H9 (cell line): ENCODE data around the gene EFCAB14. TPM values are rescaled to one million over a fixed set of nuclear protein-coding genes. Genes with fewer than 3 reads are reported as not detected.

Experiments
- DNase-seq: peaks from one replicate; pipeline ENCODE4 v3.0.0-alpha.2; 2017
- H2AFZ ChIP-seq: one replicate; pipeline ENCODE4 v1.6.1; 2013; ENCODE audit warnings: mild to moderate bottlenecking, low read length, control low read depth, moderate library complexity
- H2AK5ac ChIP-seq: 2 replicates; pipeline ENCODE4 v1.6.1; 2013; ENCODE audit warnings: low read length, control low read depth, mixed read lengths; ENCODE audit not compliant: insufficient read length
- H2BK120ac ChIP-seq: one replicate; pipeline ENCODE4 v1.6.1; 2013; ENCODE audit warnings: low read depth, mild to moderate bottlenecking, low read length, control low read depth, inconsistent platforms; ENCODE audit not compliant: poor library complexity, severe bottlenecking
- H2BK12ac ChIP-seq: 2 replicates; pipeline ENCODE4 v1.6.1; 2013; ENCODE audit warnings: low read length, control low read depth, mixed read lengths, low read depth; ENCODE audit not compliant: insufficient read length
- H2BK15ac ChIP-seq: 2 replicates; pipeline ENCODE4 v1.6.1; 2013; ENCODE audit warnings: low read depth, low read length, control low read depth
- H2BK20ac ChIP-seq: one replicate; pipeline ENCODE4 v1.6.1; 2013; ENCODE audit warnings: low read depth, mild to moderate bottlenecking, low read length, control low read depth, inconsistent platforms; ENCODE audit not compliant: poor library complexity, severe bottlenecking
- H2BK5ac ChIP-seq: 2 replicates; pipeline ENCODE4 v1.6.1; 2013; ENCODE audit warnings: low read length, control low read depth, mixed read lengths; ENCODE audit not compliant: insufficient read length
- H3K14ac ChIP-seq: 2 replicates; pipeline ENCODE4 v1.6.1; 2013; ENCODE audit warnings: low read length, control low read depth; ENCODE audit not compliant: insufficient read depth
- H3K18ac ChIP-seq: 2 replicates; pipeline ENCODE4 v1.6.1; 2013; ENCODE audit warnings: low read depth, mild to moderate bottlenecking, mixed read lengths, low read length, control low read depth; ENCODE audit not compliant: insufficient read length
- H3K23ac ChIP-seq: 2 replicates; pipeline ENCODE4 v1.6.1; 2013; ENCODE audit warnings: low read length, control low read depth, mixed read lengths, low read depth; ENCODE audit not compliant: insufficient read length
- H3K23me2 ChIP-seq: 2 replicates; pipeline ENCODE4 v1.6.1; 2013; ENCODE audit warnings: low read depth, mild to moderate bottlenecking, mixed read lengths, low read length, control low read depth; ENCODE audit not compliant: insufficient read length, poor library complexity, severe bottlenecking
- H3K27ac ChIP-seq: 2 replicates; pipeline ENCODE4 v1.5.1; 2013; ENCODE audit warnings: low read length, control low read depth, mixed read lengths, low read depth; ENCODE audit not compliant: insufficient read length
- H3K27me3 ChIP-seq: 2 replicates; pipeline ENCODE4 v1.6.1; 2013; ENCODE audit warnings: low read length, control low read depth, inconsistent platforms; ENCODE audit not compliant: insufficient read depth
- H3K4ac ChIP-seq: 2 replicates; pipeline ENCODE4 v1.6.1; 2013; ENCODE audit warnings: low read depth, mild to moderate bottlenecking, control low read depth, inconsistent platforms, low read length, moderate library complexity
- H3K4me1 ChIP-seq: 2 replicates; pipeline ENCODE4 v1.6.1; 2013; ENCODE audit warnings: low read length, control low read depth, inconsistent platforms; ENCODE audit not compliant: insufficient read depth
- H3K4me2 ChIP-seq: 2 replicates; pipeline ENCODE4 v1.6.1; 2013; ENCODE audit warnings: low read length, control low read depth, mixed read lengths; ENCODE audit not compliant: insufficient read length, insufficient read depth
- H3K56ac ChIP-seq: 2 replicates; pipeline ENCODE4 v1.6.1; 2013; ENCODE audit warnings: low read depth, mild to moderate bottlenecking, mixed read lengths, low read length, control low read depth; ENCODE audit not compliant: insufficient read length
- H3K79me1 ChIP-seq: 2 replicates; pipeline ENCODE4 v1.6.1; 2013; ENCODE audit warnings: low read depth, mild to moderate bottlenecking, moderate library complexity, low read length, control low read depth, inconsistent platforms; ENCODE audit not compliant: insufficient read depth, poor library complexity, severe bottlenecking
- H3K79me2 ChIP-seq: 2 replicates; pipeline ENCODE4 v1.6.1; 2013; ENCODE audit warnings: low read length, control low read depth, inconsistent platforms; ENCODE audit not compliant: insufficient read depth
- H3K9ac ChIP-seq: 2 replicates; pipeline ENCODE4 v1.6.1; 2013; ENCODE audit warnings: low read length, control low read depth, mixed read lengths; ENCODE audit not compliant: insufficient read length; ENCODE audit errors: extremely low read depth
- H3K9me3 ChIP-seq: one replicate; pipeline ENCODE4 v1.6.1; 2013; ENCODE audit warnings: low read depth, low read length, inconsistent platforms; ENCODE audit not compliant: control insufficient read depth
- H3T11ph ChIP-seq: one replicate; pipeline ENCODE4 v1.6.1; 2013; ENCODE audit warnings: mild to moderate bottlenecking, low read length, control low read depth, inconsistent platforms
- H4K20me1 ChIP-seq: one replicate; pipeline ENCODE4 v1.6.1; 2013; ENCODE audit not compliant: control insufficient read depth, insufficient read length, insufficient read depth
- H4K5ac ChIP-seq: 2 replicates; pipeline ENCODE4 v1.6.1; 2013; ENCODE audit warnings: low read depth, mild to moderate bottlenecking, mixed read lengths, low read length, control low read depth; ENCODE audit not compliant: insufficient read length
- H4K8ac ChIP-seq: replicated peaks from 2 replicates; pipeline ENCODE4 v1.6.1; 2013; ENCODE audit warnings: low read length, control low read depth, mixed read lengths, low read depth; ENCODE audit not compliant: insufficient read length
- H4K91ac ChIP-seq: 2 replicates; pipeline ENCODE4 v1.6.1; 2013; ENCODE audit warnings: low read depth, mild to moderate bottlenecking, moderate library complexity, mixed read lengths, low read length, control low read depth; ENCODE audit not compliant: insufficient read length
- H3K27ac Mint-ChIP-seq, 3 experiments: 2 replicates in 2 of 3; 3 replicates in 1 of 3; pipeline ENCODE4 v1.8.0; 2020 to 2021; ENCODE audit warnings: mixed read lengths in 3 of 3, mild to moderate bottlenecking in 1 of 3, moderate library complexity in 1 of 3
- H3K27me3 Mint-ChIP-seq: 2 replicates; pipeline ENCODE4 v1.8.0; 2021; ENCODE audit warnings: low read depth, mild to moderate bottlenecking, moderate library complexity, mixed read lengths
- H3K36me3 Mint-ChIP-seq, 3 experiments: 2 replicates in 2 of 3; 3 replicates in 1 of 3; pipeline ENCODE4 v1.8.0; 2020 to 2021; ENCODE audit warnings: low read depth in 3 of 3, mixed read lengths in 3 of 3; ENCODE audit not compliant: insufficient read depth in 1 of 3
- H3K4me1 Mint-ChIP-seq, 2 experiments: 2 replicates each; pipeline ENCODE4 v1.8.0; 2020; ENCODE audit warnings: mixed read lengths in 2 of 2
- H3K4me3 Mint-ChIP-seq, 2 experiments: 2 replicates in 1 of 2; 3 replicates in 1 of 2; pipeline ENCODE4 v1.8.0; 2020 to 2021; ENCODE audit warnings: mild to moderate bottlenecking in 2 of 2, mixed read lengths in 2 of 2, moderate library complexity in 1 of 2
- H3K9me3 Mint-ChIP-seq, 2 experiments: 2 replicates in 1 of 2; 3 replicates in 1 of 2; pipeline ENCODE4 v1.8.0; 2020; ENCODE audit warnings: mild to moderate bottlenecking in 2 of 2, mixed read lengths in 2 of 2, moderate library complexity in 1 of 2
- CTCF ChIP-seq: fragments of 200-600 bp; sonication (generic); conservative IDR thresholded peaks from 3 replicates; pipeline ENCODE4 v1.8.0; 2021; ENCODE audit warnings: antibody characterized with exemption, mild to moderate bottlenecking
- WGBS: extraction: QIAGEN DNeasy Blood & Tissue Kit; methylation state at CpG from one replicate; pipeline ENCODE4 v1.1.7; 2013; ENCODE audit warnings: missing lambda C conversion rate, low lambda C conversion rate, mixed read lengths; ENCODE audit not compliant: insufficient read length; ENCODE audit errors: extremely low coverage; 5-methylcytosine and 5-hydroxymethylcytosine counted together
- total RNA-seq: library from RNA; stranded (reverse); gene quantifications from 2 replicates; pipeline ENCODE4 v1.2.1, GENCODE V29; 2021

The EFCAB14 gene
- total RNA-seq, 1 experiment from 2014 or later = 42.2 TPM

DNA sequence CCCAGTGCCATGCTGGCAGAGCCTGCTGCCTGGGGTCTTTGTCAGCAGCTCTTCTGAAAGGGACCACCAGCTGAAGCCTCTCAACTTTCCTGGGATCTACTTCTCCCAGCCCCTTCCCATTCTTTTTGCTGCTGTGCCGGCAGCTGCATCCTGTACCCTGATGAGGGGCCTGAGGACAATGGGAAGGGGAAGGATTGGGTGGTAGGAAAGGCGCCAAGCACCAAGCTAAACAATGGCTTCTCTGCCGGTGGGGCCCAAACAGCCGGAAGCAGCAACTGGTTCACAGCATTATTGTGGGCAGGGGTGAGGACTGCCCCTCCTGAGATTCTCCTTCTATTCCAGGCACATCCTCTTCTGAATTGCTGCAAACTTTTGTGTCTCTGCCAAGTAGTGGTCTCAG lies 5.0 kb upstream of the EFCAB14 start:
- no CpG with 5 or more reads among the region's 4 CpGs for WGBS
- peaks cover 17 to 21% of the 10 kb centered on the region in 2 experiments for H3K4me1 Mint-ChIP-seq

More for the DNA sequence above, 5.0 kb upstream of the EFCAB14 start:
- Mint-ChIP-seq H3K36me3 (no peaks in the 10 kb centered on the region), H3K27ac (no peak overlapping the region), H3K9me3 (peaks cover 5 to 7% of the 10 kb centered on the region in 2 experiments; a peak in 4 of 5 replicates), H3K4me3 (no peak overlapping the region), H3K27me3 (peaks cover 11% of the 10 kb centered on the region)
- no peak overlapping the region for H4K8ac ChIP-seq
- no peak overlapping the region for H3T11ph ChIP-seq
- H3K56ac ChIP-seq = no peak overlapping the region
- H4K20me1 ChIP-seq = no peaks in the 10 kb centered on the region
- H2BK5ac ChIP-seq = no peak overlapping the region
- no peak overlapping the region for H3K23ac ChIP-seq
- no peak overlapping the region for H2BK15ac ChIP-seq
- H3K79me2 ChIP-seq = no peaks in the 10 kb centered on the region
- H2BK12ac ChIP-seq = no peak overlapping the region
- H3K23me2 ChIP-seq = no peaks in the 10 kb centered on the region
- no peak overlapping the region for H3K27ac ChIP-seq
- H3K4me1 ChIP-seq = peaks cover 6% of the 10 kb centered on the region; the same call in 1 of the 2 replicates
- no peaks in the 10 kb centered on the region for H3K9me3 ChIP-seq
- DNase-seq = no peak
- no peak overlapping the region for H4K91ac ChIP-seq
- TF ChIP-seq CTCF = no peak
- no peak overlapping the region for H4K5ac ChIP-seq
- H2BK120ac ChIP-seq = no peak overlapping the region
- no peak overlapping the region for H2AK5ac ChIP-seq
- H2BK20ac ChIP-seq = no peak overlapping the region
- no peak overlapping the region for H2AFZ ChIP-seq
- no peak overlapping the region for H3K4ac ChIP-seq
- H3K4me2 ChIP-seq = no peak overlapping the region
- H3K14ac ChIP-seq = no peak overlapping the region
- H3K79me1 ChIP-seq = no peaks in the 10 kb centered on the region
- no peak overlapping the region for H3K9ac ChIP-seq
- no peak overlapping the region for H3K18ac ChIP-seq
- no peaks in the 10 kb centered on the region for H3K27me3 ChIP-seq
